GM18517 (cell line): ENCODE results near the gene STIMATE.

Experiments used
- ATAC-seq: cut with Tn5 transposase; IDR thresholded peaks from one replicate; pipeline ENCODE4 v1.9.1; 2021; ENCODE audit warnings: mild to moderate bottlenecking, moderate library complexity; ENCODE audit not compliant: unreplicated experiment

The STIMATE gene

GRCh38 chr3:52824037-52824436 is 73.3 kb downstream of the STIMATE start:
- ATAC-seq, result no peak

GRCh38 chr3:52822363-52822762 is 75.0 kb downstream of the STIMATE start:
- ATAC-seq, result no peak

DNA sequence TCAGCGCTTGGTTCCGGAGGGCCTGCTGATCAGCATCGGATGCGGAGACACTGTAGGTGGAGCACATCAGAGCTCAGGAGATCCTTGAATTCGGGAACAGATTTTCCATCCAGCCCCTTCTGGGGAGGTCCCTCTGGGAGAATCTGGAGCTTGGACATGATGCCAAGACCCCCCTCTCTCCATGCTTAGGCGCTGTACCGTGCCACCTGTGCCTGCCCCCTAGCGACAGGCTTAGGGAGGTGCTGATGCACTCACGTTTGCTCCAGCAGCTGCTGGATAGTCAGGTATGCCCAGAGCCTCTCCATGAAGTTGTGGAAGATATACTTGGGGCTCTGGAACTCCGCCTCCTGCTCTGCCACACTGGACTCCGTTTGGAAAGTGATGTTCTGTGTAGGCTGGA is 76.6 kb downstream of the STIMATE start:
- ATAC-seq, result no peak

- no peak for ATAC-seq
Observed at GRCh38 chr3:52819936-52820335, 77.4 kb downstream of the STIMATE start.

- no peak for ATAC-seq
Observed at GRCh38 chr3:52817860-52818259, 79.5 kb downstream of the STIMATE start.

DNA sequence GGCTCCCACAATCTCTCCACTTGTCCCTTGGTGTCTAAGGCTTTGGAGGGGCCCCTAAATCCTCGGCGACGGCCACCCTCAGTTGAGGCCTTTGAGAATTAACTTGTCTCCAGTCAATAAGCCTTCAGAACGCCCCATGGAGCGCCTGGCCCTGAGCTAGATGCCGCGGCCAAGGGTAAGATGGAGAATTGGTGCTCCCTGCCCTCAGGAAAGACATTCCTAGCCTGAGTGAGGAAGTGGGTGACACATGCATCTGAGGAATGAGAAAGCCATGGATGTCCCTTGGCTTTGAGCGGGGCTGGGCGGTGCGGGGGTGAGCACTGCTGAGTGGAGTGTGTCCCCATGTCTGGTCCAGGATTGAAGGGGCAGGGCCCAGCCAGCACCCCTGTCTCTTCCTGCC is 80.1 kb downstream of the STIMATE start:
- no peak for ATAC-seq

GRCh38 chr3:52816654-52817053 is 80.7 kb downstream of the STIMATE start:
- ATAC-seq, result no peak

- no peak for ATAC-seq
Observed at GRCh38 chr3:52816199-52816598, 81.1 kb downstream of the STIMATE start.

GRCh38 chr3:52813810-52814209 is 83.5 kb downstream of the STIMATE start:
- no peak for ATAC-seq

DNA sequence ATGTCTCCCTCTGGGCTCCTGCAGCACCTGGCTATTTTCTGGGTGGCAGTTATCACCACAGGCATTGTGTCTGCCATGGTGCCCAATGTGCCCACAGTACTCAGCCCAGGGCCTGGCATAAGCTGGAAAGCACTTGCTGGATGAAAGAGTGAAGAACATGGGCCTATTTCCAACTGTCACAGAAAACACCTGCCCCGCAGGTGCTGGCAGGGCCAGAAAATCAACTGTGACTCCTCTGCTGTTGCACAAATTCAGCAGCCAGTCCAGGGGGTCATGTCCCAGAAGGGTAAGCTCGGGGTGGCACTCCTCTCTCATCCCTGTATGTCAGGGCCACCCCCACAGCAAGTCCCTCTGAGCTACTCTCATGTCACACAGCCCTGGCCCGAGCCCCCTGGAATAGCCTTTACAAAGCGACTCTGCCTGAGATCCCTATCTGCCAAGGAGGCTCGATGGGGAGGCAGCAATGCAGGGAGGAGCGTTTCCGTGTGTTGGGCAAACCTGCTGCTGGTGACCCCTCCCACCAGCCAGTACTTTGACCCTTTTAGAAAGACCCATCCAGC is 85.8 kb downstream of the STIMATE start:
- no peak for ATAC-seq

GRCh38 chr3:52810923-52811322 is 86.4 kb downstream of the STIMATE start:
- ATAC-seq, result no peak

GRCh38 chr3:52809662-52810377 is 87.5 kb downstream of the STIMATE start:
- no peak for ATAC-seq

GRCh38 chr3:52809149-52809548 is 88.2 kb downstream of the STIMATE start:
- ATAC-seq, result no peak

DNA sequence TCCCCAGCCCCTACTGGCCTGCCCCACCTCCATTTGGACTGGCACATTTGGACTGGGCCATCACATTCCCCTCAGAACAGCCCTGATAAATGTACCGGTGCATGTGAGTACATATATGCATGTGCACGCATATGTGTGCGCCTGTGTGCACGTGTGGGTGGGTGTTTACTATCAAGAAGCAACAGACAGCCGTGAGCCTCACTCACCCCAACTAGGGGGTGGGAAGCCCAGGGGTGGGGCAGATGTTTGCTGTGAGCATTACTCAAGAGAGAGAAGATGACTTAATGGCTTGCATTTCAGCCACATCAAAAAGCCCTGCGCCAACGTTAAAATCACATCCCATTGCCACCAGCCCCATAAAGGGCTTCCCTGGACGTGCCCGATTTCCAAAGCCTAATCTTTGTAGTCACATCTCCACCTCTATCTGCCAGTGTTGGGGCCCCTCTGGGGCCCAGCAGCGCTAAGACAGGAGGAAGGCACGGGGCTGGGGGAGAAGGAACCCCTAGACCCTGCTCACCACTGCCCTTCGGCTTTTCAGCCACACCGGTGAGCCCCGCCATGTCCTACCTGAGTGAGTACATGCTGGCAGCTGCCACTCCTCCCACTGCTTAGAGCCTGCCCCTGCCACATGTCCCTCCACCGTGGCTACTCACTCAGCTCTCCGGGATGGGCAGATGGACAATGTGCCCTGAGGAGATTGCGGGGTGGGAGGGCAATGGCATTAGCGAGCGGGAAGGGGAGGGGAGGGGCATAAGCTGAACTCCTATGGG is 91.9 kb downstream of the STIMATE start:
- no peak for ATAC-seq

DNA sequence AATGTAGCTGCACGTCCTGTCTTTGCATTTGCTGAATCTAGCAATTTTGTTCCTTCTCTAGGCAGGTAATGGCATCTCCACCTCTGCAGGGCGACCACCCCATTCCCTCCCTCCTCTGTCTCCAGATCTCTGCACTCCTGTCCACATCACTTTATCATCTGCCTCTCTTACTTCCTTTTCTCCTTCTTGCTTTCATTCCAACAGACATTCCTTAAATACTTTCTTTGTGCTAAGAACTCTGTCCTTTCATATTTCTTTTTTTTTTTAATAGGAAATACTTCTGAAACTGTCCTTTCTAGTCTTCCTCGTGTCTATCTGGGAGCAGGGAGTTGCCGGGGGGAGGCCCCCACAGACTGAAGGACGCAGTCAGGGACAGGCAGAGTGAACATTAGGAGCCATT is 95.5 kb downstream of the STIMATE start:
- no peak for ATAC-seq

GRCh38 chr3:52800079-52800478 is 97.3 kb downstream of the STIMATE start:
- ATAC-seq, result no peak

DNA sequence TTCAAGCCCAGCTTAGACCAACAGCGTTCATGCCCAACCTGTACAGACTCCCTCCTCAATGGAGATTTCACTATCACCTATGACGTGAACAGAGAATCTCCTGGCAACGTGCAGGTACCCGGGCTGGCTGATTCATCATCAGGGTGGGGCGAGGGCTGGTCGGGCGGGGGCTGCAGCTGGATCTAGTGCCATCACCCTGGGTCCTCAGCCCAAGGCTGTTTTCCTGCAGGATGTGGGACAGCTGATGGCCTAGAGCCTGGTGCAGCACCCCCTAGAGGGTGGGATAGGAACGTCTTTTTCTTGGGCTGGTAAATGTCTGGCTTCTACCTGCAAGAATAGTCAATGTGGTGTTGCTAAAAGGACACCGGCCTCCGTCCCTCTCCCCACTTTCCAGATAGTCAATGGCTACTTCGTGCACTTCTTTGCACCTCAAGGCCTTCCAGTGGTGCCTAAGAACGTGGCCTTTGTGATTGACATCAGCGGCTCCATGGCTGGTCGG is 98.3 kb downstream of the STIMATE start:
- ATAC-seq, result no peak

DNA sequence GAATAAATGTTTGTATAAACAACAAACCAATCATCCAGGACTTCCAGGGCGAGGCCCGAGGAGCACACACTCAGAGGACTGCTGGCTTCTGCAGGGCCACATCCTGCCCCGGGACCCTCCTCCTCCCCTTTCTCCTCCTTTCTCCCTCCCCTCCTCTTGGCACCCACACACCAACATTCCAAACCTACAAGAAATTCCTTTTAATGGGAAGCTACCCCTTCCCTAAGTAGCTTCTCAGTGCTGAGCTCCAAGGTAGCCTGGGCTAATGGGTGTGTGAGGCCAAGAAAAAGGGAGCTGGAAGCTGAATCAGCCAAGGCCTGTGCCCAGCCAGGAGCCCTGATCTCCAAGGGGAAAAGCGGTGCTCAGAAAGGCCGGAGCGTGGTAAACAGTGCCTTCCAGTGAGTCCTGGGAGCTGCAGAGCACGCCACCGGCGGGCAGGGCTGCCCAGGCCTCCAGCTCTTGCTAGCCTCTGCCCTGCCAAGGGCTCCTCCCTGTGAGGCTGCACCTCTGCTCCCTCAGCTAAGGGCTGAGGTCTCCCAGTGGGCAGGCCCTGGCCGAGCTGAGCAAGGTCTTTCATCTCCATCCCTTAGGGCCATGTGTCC is 98.9 kb downstream of the STIMATE start:
- ATAC-seq, result no peak

- no peak for ATAC-seq
Observed at GRCh38 chr3:52796411-52796810, 100.9 kb downstream of the STIMATE start.

DNA sequence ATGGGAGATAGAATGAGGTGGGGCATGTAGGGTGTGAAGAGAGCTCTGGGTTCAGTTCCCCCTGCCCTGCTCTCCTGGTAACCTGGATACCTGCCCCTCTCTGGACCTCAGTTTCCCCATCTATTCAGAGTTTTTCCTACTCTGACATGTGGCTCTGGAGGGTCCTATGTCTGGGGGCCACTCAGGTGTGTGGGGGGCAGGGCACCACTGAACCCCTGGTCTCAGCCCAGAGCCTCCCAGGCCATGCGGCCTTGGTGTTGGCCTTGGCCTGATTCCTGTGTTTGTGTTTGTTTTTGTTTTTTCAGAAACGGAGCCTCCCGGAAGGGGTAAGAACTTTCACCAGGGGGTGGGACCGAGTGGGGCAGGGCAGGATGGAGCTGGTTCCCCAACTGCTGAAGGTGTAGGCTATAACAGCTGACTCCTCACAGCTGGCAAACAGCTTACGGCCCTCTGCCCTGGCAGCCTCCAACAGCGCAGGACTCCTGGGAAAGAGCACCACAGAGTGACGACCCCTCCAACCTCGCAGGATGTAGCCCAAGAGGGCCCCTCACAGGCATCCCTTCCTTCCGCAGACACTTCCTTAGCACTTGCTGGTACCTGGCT is 101.9 kb downstream of the STIMATE start:
- ATAC-seq, result no peak

- no peak for ATAC-seq
Observed at GRCh38 chr3:52794612-52795099, 102.7 kb downstream of the STIMATE start, which contains the start of gene ITIH3. Gene ITIH3 (plus strand): TSS chr3:52794796. CDS start chr3:52794804, 8 bp downstream.
